Left forelimb (tissue), 1 donor: ENCODE data around the gene PDLIM4.

Source experiments
- DNase-seq: peaks from one replicate; pipeline ENCODE4 v3.0.0-alpha.2; 2018; ENCODE audit warnings: low spot score

The PDLIM4 gene

GRCh38 chr5:132308701-132309100, 51.2 kb downstream of the PDLIM4 start:
- DNase-seq: no peak

GRCh38 chr5:132309679-132310078, 52.2 kb downstream of the PDLIM4 start:
- DNase-seq: no peak

- no peak for DNase-seq
Measured at GRCh38 chr5:132310141-132310834, 52.8 kb downstream of the PDLIM4 start.

- DNase-seq: no peak
Measured at GRCh38 chr5:132313366-132313765, 55.9 kb downstream of the PDLIM4 start.

- no peak for DNase-seq
Measured at GRCh38 chr5:132313961-132314432, 56.5 kb downstream of the PDLIM4 start.

- no peak for DNase-seq
Measured at GRCh38 chr5:132315529-132316067, 58.1 kb downstream of the PDLIM4 start.

- no peak for DNase-seq
Measured at GRCh38 chr5:132319975-132320374, 62.5 kb downstream of the PDLIM4 start.

- no peak for DNase-seq
Measured at GRCh38 chr5:132321109-132321721, 63.7 kb downstream of the PDLIM4 start.

- DNase-seq: no peak
Measured at GRCh38 chr5:132322266-132322665, 64.8 kb downstream of the PDLIM4 start.
